Keratinocyte (primary cell): ENCODE data around the gene IRGQ.

Source experiments
- CTCF ChIP-seq, 3 experiments: IDR thresholded peaks in 1 of 3; conservative IDR thresholded peaks in 1 of 3; optimal IDR thresholded peaks in 1 of 3; 2 replicates in 2 of 3; 3 replicates in 1 of 3; pipeline versions ENCODE3 to v1.5.1; 2011; ENCODE audit warnings: low read length in 3 of 3, mild to moderate bottlenecking in 3 of 3, moderate library complexity in 2 of 3, control low read depth in 1 of 3, inconsistent platforms in 1 of 3; ENCODE audit not compliant: insufficient read depth in 2 of 3; ENCODE audit errors: extremely low read depth in 1 of 3
- EZH2 ChIP-seq: IDR thresholded peaks from one replicate; pipeline ENCODE4 v1.6.1; 2012; ENCODE audit warnings: inconsistent platforms, mild to moderate bottlenecking, low read length, moderate library complexity

- TF ChIP-seq CTCF (optimal IDR thresholded peaks at IDR 0.05 in 1 of 3, IDR thresholded peaks at IDR 0.05 in 1 of 3, conservative IDR thresholded peaks at IDR 0.05 in 1 of 3; ENCODE audit: extremely low read depth in 1 of 3, insufficient read depth in 2 of 3, low read length in 3 of 3): no peak
- no peak for TF ChIP-seq EZH2
These were observed 32.0 kb downstream of the IRGQ start for GRCh38 chr19:43563816-43564457.
